ENCODE results near the gene C2CD4D. TPM values are rescaled to one million over a fixed set of nuclear protein-coding genes. Genes with fewer than 3 reads are reported as not detected.

Gene C2CD4D
- total RNA-seq (2022; extraction: Qiagen RNA extraction; ENCODE audit: low read depth), result not detected in 5 replicates

DNA sequence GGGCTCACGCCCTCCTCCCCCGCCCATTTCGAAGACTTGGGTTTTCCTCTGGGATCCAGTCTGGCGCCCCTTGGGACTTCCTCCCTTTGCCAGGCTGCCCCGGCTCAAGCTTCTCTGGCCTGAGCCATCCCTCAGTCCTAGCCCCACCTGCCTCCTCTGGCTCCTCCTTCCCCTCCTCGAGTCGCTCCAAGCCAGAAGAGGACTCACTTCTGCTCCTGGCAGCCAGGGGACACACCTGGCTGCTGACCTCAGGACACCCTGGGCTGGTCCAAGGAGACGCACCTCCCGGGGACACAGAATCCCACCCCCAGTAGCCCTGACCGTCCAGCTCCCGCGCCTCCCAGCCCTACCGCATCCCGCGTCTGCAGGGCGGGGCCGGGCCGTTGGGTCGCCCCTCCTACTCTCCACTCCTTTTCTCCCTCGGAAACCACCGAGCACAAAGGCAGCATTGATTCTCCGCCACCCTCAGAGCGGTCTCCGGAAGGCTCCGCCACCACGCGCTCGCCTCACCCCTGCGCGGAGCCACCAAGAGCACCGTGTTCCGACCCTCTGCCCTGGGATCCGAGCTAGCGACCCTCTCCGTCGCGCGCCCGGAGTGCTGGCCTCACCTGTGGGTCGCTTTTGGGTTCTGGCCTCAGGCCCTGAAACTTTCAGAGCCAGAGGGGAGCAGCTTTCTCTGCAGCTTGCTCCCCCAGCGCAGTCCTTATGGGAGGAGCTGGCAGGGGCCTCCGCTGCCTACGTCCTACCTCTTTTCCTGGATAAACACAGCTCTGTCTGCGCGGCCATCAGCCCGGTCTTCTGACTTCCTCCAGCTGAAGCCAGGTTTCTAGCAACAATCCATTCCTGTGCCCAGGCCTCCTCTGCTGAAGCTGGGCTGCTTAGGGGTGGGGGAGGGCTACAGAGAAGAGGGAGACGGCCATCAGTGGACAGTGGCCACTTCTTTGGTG lies at the start of gene C2CD4D:
Gene C2CD4D, minus strand, starts transcription at position 364 of the 947 bp plus-strand sequence. CDS start 831 bp downstream, outside the sequence.

DNA sequence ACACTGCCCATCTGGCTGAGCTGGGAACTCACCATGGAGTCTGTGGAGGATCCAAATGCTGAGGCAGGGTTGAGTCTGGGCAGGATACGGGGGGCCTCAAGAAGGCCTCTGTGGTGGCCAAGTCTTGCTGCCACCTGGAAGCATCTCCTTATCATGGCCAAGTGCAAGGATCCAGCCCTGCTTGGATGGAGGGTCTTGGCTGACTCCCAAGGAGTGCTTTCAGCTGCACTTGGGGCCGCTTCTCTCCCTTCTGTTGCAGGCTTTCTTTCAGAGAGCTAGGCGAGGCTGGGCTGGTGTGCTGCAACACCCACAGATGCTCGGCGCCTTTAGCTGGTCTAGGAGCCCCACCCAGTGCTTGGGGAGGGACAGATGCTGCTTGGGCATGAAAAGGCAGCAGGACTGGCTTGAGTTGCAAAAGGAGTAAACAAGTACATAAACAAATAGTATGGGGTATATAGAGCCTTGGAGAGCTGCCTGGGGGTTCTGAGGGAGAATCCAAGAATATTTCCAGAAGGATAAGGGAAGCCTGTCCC lies 13.9 kb upstream of the C2CD4D start, which contains the start of gene THEM5:
Gene THEM5, minus strand, starts transcription at position 302 of the 533 bp plus-strand sequence. Its CDS starts 147 bp downstream, at position 155.

DNA sequence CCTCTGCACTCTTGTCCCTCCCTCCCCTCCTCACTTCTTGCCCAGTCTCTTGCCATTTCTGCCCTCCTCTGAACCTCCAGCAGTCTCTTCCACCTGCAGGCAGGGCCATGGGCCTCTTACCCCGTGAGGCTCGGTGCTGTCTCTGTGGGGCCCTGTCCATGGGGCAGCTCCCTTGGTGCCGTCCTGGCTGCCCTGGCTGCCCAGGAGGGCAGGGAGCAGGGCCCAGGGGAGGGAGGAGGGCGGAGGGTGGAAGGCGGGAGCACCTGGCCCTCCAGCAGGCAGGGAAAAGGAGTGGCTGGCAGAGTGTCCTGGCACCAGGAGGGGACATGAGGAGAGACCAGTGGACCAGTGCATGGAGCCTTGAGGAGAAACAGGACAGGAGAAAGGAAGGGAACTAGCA lies 8.0 kb downstream of the C2CD4D start, which contains the start of gene RORC:
Gene RORC, minus strand, starts transcription at position 198 of the 400 bp plus-strand sequence. Its CDS starts 38 bp downstream, at position 160.

DNA sequence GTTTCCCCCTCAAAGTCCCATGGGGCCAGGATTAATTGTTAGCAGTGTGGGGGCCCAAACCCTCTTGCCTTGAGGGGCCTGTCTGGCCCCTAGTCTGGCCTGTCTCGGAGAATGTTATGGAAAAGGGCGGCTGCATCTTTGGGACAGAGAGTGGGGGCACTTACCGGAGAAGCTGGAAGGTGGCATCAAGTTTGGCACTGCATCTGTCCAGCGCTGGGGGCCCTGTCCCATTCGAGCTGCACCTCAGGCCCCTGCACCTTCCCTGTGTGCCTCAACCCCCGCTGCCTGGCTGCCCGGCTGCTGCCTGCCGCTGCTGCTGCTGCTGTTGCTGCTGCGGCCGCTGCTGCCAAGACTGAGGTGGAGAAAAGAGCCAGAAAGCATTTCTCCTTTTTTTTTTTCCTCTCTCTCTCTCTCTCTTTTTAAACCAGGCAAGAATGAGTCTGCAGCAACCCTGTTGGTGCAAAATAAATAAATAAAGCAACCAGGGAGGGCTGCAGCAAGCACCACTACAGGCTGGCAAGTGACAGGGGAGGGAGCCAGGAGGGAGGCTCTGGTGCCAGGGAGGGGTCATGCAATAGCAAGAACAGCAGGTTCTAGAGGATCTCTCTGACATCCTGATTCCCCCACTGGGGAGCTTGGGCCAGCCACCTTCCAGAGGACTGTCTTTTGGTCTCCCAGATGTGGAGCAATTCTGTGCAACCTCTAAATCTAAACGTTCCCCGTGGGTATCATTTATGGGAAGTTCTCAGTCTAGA lies 34.4 kb downstream of the C2CD4D start, which contains the start of gene LINGO4:
Gene LINGO4, minus strand, starts transcription at position 354 of the 755 bp plus-strand sequence. CDS start 2,715 bp downstream, outside the sequence.

DNA sequence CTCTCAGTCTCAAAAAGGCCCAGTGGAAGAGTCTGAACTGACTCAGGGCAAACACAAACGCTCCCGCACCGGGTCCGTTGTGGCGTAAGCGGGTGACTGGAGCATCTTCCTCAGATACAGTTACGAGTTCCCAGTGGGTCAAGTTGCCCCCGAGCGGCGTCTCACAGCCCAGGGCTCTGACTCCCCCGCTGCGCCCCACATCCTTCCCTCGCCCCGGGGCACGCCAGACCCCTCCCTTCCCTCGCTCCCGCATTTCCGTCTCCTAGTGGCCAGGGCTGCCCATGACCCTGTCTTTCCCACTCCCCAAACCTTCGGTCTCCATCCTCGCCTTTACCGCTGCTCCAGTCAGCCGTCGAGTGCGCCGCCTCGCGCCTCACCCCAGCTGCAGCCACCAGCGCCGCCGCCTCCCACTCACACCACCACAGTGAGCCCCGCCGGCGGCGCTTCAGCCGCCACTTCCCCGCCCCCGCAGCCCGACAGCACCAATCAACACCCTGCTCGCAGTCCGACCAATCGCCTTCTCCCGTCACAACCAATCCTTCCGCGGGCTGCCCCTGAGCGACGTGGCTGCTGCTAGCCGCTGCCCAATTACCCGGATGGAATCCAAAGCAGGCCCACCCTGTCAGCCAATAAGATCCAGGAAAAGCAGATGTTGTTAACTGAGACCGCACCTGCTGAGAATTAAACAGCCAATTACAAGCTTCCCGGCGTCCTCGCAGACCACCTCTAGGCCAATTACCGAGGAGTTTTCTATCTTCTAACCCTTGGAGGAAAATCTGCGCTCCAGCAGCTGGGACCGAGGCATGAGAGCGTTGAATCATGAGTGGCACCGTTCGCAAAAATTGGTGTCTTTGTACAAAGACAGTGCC lies 49.3 kb downstream of the C2CD4D start, which contains the start of gene TDRKH:
Gene TDRKH, minus strand, starts transcription at position 430 of the 869 bp plus-strand sequence. CDS start 7,478 bp downstream, outside the sequence.

Other genes with a start within 250 kb of the C2CD4D start
- gene SNX27, start 227.8 kb downstream of the C2CD4D start, total RNA-seq (2022; extraction: Qiagen RNA extraction; ENCODE audit: low read depth), result 7.4 to 9.1 TPM (median 7.7 TPM) in 5 replicates
- gene CELF3, start 123.0 kb downstream of the C2CD4D start, total RNA-seq (2022; extraction: Qiagen RNA extraction; ENCODE audit: low read depth), result not detected in 5 replicates
- gene RIIAD1, start 118.3 kb downstream of the C2CD4D start, total RNA-seq (2022; extraction: Qiagen RNA extraction; ENCODE audit: low read depth), result not detected in 5 replicates
- 76.3 to 88.8 TPM (median 81.2 TPM) in 5 replicates for gene MRPL9, start 76.3 kb downstream of the C2CD4D start, total RNA-seq (2022; extraction: Qiagen RNA extraction; ENCODE audit: low read depth)
- 5.9 to 7.2 TPM (median 6.2 TPM) in 5 replicates for gene TDRKH, start 49.3 kb downstream of the C2CD4D start, total RNA-seq (2022; extraction: Qiagen RNA extraction; ENCODE audit: low read depth)
- not detected in 5 replicates for gene LINGO4, start 34.4 kb downstream of the C2CD4D start, total RNA-seq (2022; extraction: Qiagen RNA extraction; ENCODE audit: low read depth)
- gene RORC, start 8.0 kb downstream of the C2CD4D start, total RNA-seq (2022; extraction: Qiagen RNA extraction; ENCODE audit: low read depth), result 0.06 to 0.13 TPM (median 0.08 TPM) in 3 of 5 replicates, not detected in the others
- gene THEM5, start 13.9 kb upstream of the C2CD4D start, total RNA-seq (2022; extraction: Qiagen RNA extraction; ENCODE audit: low read depth), result not detected in 5 replicates
- gene THEM4, start 69.7 kb upstream of the C2CD4D start, total RNA-seq (2022; extraction: Qiagen RNA extraction; ENCODE audit: low read depth), result 11.9 to 14.4 TPM (median 13.3 TPM) in 5 replicates
- gene S100A10, start 154.0 kb upstream of the C2CD4D start, total RNA-seq (2022; extraction: Qiagen RNA extraction; ENCODE audit: low read depth), result 1,962 to 3,541 TPM (median 2,083 TPM) in 5 replicates
- 1,744 to 1,849 TPM (median 1,790 TPM) in 5 replicates for gene S100A11, start 197.2 kb upstream of the C2CD4D start, total RNA-seq (2022; extraction: Qiagen RNA extraction; ENCODE audit: low read depth)
- gene TCHHL1, start 249.2 kb upstream of the C2CD4D start, total RNA-seq (2022; extraction: Qiagen RNA extraction; ENCODE audit: low read depth), result not detected in 5 replicates

Data from A549 treated with ZK216348 at 1 μM for 4 hours (cell line).